Right lobe of liver (tissue), 6 donors: Measurements from ENCODE around the gene PGM3. TPM values are rescaled to one million over a fixed set of nuclear protein-coding genes. Genes with fewer than 3 reads are reported as not detected.

Experiments used
- ATAC-seq, 4 donors: fragments of 200-7000 bp; cut with Tn5 transposase; one replicate each; pipeline ENCODE4 v1.9.1; 2020; ENCODE audit warnings: mild to moderate bottlenecking in 4 of 4, moderate library complexity in 4 of 4
- DNase-seq, 3 donors: peaks; one replicate each; pipeline ENCODE4 v3.0.0-alpha.2; 2020
- H3K27ac ChIP-seq, 3 donors: fragments of 200-600 bp; one replicate each; pipeline ENCODE4 v1.8.0; 2022
- H3K27me3 ChIP-seq, 2 donors: fragments of 200-600 bp; one replicate each; pipeline ENCODE4 v1.8.0; 2022
- H3K36me3 ChIP-seq, 4 donors: fragments of 200-600 bp; sonication (generic) in 1 of 4; one replicate each; pipeline versions ENCODE4 v1.5.1 to v1.8.0; 2017 to 2022; ENCODE audit warnings: control low read depth in 1 of 4
- H3K4me1 ChIP-seq, 4 donors: fragments of 200-600 bp; sonication (generic) in 1 of 4; one replicate each; pipeline versions ENCODE4 v1.5.1 to v1.8.0; 2017 to 2022; ENCODE audit warnings: control low read depth in 1 of 4
- H3K4me3 ChIP-seq, 3 donors: fragments of 200-600 bp; one replicate each; pipeline ENCODE4 v1.8.0; 2022
- H3K9me3 ChIP-seq, 4 donors: fragments of 200-600 bp; sonication (generic) in 1 of 4; one replicate each; pipeline versions ENCODE4 v1.5.1 to v1.8.0; 2017 to 2022; ENCODE audit warnings: control low read depth in 1 of 4
- POLR2A ChIP-seq: fragments of 450-650 bp; IDR thresholded peaks from one replicate; pipeline ENCODE4 v1.6.1; 2017; ENCODE audit warnings: antibody characterized with exemption, mild to moderate bottlenecking
- WGBS: methylation state at CpG from one replicate; pipeline ENCODE4 v1.1.6; 2018; ENCODE audit warnings: low coverage, low lambda C conversion rate; ENCODE audit not compliant: insufficient coverage; ENCODE audit errors: missing lambda C conversion rate; 5-methylcytosine and 5-hydroxymethylcytosine counted together
- intact Hi-C, 2 donors: fragments of 100-400 bp; cut with DNase I; formaldehyde crosslinking; loops; one replicate each; pipeline versions ENCODE4 v1.11.2 to v1.14.1; 2022
- total RNA-seq, 6 experiments: library from RNA; depleted of rRNA in 2 of 6; stranded (reverse); fragments of >200 nt in 2 of 6; fragmentation: NEBNext Ultra II Directional in 3 of 6; extraction: Animal tissue kit (Norgen Biotek cat#: 25700) in 3 of 6; gene quantifications; one replicate each; pipeline versions ENCODE4 v1.1.0 to v1.2.4, GENCODE V29; 2016 to 2023
- TF ChIP-seq, protein P1 (sequence below), 4 donors: fragments of 200-600 bp in 3 of 4; fragments of 450-650 bp in 1 of 4; IDR thresholded peaks; one replicate each; pipeline versions ENCODE4 v1.5.1 to v1.8.0; 2016 to 2022; ENCODE audit warnings: antibody characterized with exemption in 4 of 4, mild to moderate bottlenecking in 2 of 4
- donor health status: DM: no; HTN: yes; CAD: no.
- donor health status: DM: no; HTN: no; CAD: no.
- donor health status: DM: no; HTN: no; CAD: no.
- donor health status: DM: no; HTN: yes; CAD: no.
- donor health status: DM: no; HTN: yes; CAD: no.

Gene PGM3
- total RNA-seq, 6 experiments from 2014 or later, result 23.5 to 52.2 (median 35.0) TPM

DNA sequence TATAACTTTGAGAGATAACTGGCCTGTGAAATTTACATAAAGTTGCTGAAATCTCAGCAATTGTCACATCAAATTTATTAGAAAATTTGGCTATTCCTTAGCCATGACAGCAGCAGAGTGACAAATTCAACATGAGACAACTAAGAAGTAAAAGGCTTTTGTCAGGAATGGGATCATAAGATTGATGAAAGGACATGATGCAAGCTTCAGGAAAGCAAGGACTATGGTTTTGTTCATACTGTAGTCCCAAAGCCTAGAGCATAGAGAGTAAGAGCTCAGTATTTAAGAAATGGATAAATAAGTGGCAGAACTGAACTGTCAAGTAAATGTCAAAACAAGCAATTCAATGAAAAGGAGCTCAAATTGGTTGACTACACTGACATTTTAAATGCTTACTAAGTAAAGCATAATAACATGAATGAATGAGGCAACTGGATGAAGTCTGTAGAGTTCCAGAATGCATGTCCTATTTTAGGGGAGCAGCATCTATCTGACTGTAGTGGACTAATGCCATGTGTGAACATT is 12.6 kb downstream of the PGM3 start:
- H3K27ac ChIP-seq, result no peak overlapping the region

GRCh38 chr6:83176246-83176645 is 16.8 kb downstream of the PGM3 start:
- no peaks in the 10 kb centered on the region for H3K27me3 ChIP-seq
- no peak for TF ChIP-seq POLR2A
- TF ChIP-seq, protein P1, sequence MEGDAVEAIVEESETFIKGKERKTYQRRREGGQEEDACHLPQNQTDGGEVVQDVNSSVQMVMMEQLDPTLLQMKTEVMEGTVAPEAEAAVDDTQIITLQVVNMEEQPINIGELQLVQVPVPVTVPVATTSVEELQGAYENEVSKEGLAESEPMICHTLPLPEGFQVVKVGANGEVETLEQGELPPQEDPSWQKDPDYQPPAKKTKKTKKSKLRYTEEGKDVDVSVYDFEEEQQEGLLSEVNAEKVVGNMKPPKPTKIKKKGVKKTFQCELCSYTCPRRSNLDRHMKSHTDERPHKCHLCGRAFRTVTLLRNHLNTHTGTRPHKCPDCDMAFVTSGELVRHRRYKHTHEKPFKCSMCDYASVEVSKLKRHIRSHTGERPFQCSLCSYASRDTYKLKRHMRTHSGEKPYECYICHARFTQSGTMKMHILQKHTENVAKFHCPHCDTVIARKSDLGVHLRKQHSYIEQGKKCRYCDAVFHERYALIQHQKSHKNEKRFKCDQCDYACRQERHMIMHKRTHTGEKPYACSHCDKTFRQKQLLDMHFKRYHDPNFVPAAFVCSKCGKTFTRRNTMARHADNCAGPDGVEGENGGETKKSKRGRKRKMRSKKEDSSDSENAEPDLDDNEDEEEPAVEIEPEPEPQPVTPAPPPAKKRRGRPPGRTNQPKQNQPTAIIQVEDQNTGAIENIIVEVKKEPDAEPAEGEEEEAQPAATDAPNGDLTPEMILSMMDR (IDR thresholded peaks at IDR 0.05), result no peak
- H3K9me3 ChIP-seq, result no peaks in the 10 kb centered on the region
- H3K27ac ChIP-seq, result no peak overlapping the region
- no peak for DNase-seq
- no peaks in the 10 kb centered on the region for H3K4me1 ChIP-seq
- ATAC-seq, result no peak
- intact Hi-C loops, result no loop called here
- H3K36me3 ChIP-seq, result peaks cover under 1 to 57% (median 32%) of the 10 kb centered on the region in 4 donors
- 77% methylated on average over 4 of the region's 4 CpGs for WGBS
- no peak overlapping the region for H3K4me3 ChIP-seq

More for the DNA sequence above, 12.6 kb downstream of the PGM3 start:
- DNase-seq, result no peak
- intact Hi-C loops, result no loop called here
- H3K4me1 ChIP-seq, result no peaks in the 10 kb centered on the region
- H3K9me3 ChIP-seq, result no peaks in the 10 kb centered on the region
- ATAC-seq, result no peak
- H3K27me3 ChIP-seq, result no peaks in the 10 kb centered on the region
- H3K4me3 ChIP-seq, result no peak overlapping the region
- H3K36me3 ChIP-seq, result peaks cover 0 to 52% (median 14%) of the 10 kb centered on the region in 4 donors
- no peak for TF ChIP-seq POLR2A

GRCh38 chr6:83169511-83169910 is 23.6 kb downstream of the PGM3 start:
- 58% methylated on average over 1 of the region's 1 CpG for WGBS
- intact Hi-C loops, result no loop called here
- Histone ChIP-seq H3K27ac (no peak overlapping the region), H3K4me3 (no peak overlapping the region), H3K4me1 (no peaks in the 10 kb centered on the region), H3K9me3 (no peaks in the 10 kb centered on the region), H3K36me3 (peaks cover 10 to 91% (median 43%) of the 10 kb centered on the region in 4 donors), H3K27me3 (no peaks in the 10 kb centered on the region)
- ATAC-seq (peak in 1 of 4 donors; percentile 18), DNase-seq (no peak)
- TF ChIP-seq, protein P1 (IDR thresholded peaks at IDR 0.05), result no peak
- TF ChIP-seq POLR2A, result no peak

GRCh38 chr6:83169106-83169505 is 24.0 kb downstream of the PGM3 start:
- Histone ChIP-seq H3K4me1 (no peaks in the 10 kb centered on the region), H3K27ac (no peak overlapping the region), H3K27me3 (no peaks in the 10 kb centered on the region), H3K4me3 (no peak overlapping the region), H3K9me3 (no peaks in the 10 kb centered on the region), H3K36me3 (peaks cover 10 to 87% (median 43%) of the 10 kb centered on the region in 4 donors)
- intact Hi-C loops, result no loop called here
- no peak for TF ChIP-seq POLR2A
- TF ChIP-seq, protein P1 (IDR thresholded peaks at IDR 0.05), result no peak
- DNase-seq (no peak), ATAC-seq (no peak)

DNA sequence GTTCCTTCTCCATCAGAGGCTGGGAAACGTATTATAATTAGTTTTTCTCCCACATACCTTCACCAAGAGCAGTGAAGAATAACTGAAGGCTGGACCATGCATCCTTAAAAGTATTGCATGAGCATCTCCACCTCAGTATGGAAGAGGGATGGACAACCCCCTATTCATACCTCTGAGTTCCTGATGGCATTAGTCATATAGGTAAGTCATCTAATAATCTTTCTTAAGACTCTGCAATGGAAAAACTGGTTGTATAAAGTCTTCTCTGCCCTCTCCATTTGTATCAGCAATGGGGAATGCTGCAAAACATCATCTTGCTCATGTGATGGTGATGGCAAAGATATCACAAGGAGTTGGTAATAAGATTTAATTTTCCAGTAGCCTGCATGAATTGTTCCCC is 24.5 kb downstream of the PGM3 start:
- Histone ChIP-seq H3K27me3 (no peaks in the 10 kb centered on the region), H3K4me3 (no peak overlapping the region), H3K9me3 (no peaks in the 10 kb centered on the region), H3K4me1 (no peaks in the 10 kb centered on the region), H3K36me3 (peaks cover 10 to 81% (median 41%) of the 10 kb centered on the region in 4 donors), H3K27ac (no peak overlapping the region)
- intact Hi-C loops, result no loop called here
- TF ChIP-seq, protein P1 (IDR thresholded peaks at IDR 0.05), result no peak
- no peak for TF ChIP-seq POLR2A
- DNase-seq (no peak), ATAC-seq (no peak)
- WGBS, result 71% methylated on average over 1 of the region's 1 CpG
